GM18873 (cell line): Measurements from ENCODE around the gene GRID2IP.

Source experiments
- ATAC-seq: cut with Tn5 transposase; IDR thresholded peaks from one replicate; pipeline ENCODE4 v1.9.1; 2021; ENCODE audit warnings: mild to moderate bottlenecking, moderate library complexity, moderate number of reproducible peaks; ENCODE audit not compliant: unreplicated experiment, low FRiP score

Gene GRID2IP

DNA sequence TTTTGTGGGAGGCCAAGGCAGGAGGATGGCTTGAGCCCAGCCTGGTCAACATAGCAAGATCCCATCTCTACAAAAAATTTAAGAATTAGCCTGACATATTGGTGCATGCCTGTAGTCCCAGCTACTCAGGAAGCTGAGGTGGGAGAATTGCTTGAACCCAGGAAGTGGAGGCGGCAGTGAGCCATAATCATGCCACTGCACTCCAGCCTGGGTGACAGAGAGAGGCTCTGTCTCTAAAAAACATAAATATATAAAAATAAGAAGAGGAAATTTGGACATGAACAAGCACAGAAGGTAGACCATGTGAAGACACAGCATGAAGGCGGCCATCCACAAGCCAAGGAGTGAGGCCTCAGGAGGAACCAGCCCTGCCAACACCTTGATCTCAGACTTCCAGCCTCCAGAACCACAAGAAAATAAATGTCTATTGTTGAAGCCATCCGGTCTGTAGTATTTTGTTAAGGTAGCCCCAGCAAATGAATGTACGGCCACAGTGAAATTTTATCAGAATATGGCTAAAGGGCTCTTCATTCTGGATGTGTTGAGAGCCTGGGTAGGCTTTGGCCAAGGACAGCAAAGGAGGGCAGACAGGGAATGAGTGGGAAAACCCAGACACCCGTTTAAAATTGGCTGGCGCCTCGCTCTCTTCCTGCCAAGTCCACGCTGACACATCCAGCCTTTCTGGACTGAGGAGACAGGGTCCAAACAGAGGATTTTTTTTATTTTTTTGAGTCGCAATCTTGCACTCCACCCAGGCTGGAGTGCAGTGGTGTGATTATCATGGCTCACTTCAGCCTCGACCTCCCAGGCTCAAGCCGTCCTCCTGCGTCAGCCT, 12.9 kb upstream of the GRID2IP start:
- ATAC-seq = no peak

DNA sequence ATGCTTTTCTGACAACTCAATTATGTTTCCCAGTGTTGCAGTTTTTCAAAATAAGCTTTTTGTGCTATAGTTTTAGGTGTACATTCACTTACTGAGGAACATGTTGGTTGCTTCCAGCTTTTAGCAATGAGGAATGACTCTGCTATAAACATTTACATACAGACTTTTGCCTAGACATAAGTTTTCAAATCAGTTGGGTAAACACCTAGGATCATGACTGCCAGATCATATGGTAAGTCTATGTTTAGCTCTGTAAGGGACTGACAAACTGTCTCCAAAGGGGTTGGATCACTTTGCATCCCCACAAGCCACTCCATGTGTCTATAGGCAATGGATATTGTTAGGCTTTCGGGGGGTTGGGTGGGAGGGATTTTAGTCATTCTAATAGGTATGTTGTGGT, 10.8 kb upstream of the GRID2IP start:
- no peak for ATAC-seq

DNA sequence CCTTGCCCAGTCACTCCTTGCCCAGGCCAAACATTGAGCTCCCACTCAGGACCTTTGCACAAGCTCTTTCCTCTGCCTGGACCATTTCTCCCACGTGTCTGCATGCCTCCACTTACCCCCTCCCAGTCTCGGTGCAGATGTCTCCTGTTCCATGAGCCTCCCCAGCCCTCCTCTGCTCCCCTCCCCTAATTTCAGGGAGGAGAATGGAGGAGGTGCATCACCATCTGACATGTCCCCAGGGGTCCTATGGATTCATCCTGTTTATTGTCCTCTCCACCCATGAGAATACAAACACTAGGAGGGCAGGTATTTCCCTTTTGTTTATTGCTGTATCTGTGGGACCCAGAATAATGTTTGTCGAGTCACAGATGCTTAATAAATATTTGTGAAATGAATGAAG, 8.6 kb upstream of the GRID2IP start:
- ATAC-seq = no peak

DNA sequence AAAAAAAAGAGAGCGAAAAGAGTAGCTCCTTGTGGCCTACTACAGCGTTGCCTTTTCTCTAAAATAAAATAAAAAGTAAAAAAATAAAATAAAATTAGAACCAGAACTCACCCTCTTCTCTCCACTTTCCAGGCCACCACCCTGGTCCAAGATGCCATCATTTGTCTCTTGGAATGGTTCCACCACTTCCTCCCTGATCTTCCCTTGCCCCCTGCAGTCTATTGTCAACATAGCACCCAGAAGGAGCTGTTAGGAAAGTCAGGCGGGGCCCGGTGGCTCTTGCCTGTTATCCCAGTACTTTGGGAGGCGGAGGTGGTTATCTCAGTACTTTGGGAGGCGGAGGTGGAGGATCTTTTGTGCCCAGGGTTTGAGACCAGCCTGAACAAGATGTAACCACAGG, 7.6 kb upstream of the GRID2IP start:
- no peak for ATAC-seq

DNA sequence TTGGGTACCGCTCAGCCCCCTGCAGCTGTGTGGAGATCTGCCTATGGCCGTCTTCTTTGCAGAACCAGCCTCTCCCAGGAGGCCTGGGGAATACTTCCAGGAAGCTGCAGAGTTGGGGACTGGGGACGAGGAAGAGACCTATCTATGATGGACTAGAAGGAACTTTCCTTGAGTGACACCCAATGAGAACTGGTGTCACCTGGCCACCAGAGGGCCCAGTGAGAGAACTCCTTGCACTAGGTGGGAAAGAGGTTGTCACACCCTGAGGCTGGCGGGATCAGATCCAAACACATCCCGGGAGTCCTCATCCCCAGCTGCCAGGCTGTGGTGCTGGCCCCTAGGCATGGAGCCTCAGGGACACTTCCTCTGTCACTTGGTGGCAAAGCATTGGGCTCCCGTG, 4.9 kb upstream of the GRID2IP start:
- ATAC-seq = no peak

DNA sequence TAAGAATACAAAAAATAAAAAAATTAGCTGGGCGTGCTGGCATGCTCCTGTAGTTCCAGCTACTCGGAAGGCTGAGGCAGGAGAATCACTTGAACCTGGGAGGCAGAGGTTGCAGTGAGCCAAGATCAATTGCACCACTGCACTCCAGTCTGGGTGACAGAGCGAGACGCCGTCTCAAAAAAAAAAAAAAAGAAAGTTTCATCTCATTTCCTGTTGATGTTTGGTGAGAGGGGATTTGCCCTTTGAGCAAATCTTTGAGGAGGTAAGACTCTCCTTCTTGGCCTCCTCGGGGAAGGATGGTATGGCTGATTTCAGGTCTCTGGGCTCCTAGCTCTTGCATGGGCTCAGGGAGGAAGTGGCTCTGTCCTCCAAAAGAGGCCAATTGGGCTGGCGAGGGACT, 3.6 kb upstream of the GRID2IP start:
- no peak for ATAC-seq

DNA sequence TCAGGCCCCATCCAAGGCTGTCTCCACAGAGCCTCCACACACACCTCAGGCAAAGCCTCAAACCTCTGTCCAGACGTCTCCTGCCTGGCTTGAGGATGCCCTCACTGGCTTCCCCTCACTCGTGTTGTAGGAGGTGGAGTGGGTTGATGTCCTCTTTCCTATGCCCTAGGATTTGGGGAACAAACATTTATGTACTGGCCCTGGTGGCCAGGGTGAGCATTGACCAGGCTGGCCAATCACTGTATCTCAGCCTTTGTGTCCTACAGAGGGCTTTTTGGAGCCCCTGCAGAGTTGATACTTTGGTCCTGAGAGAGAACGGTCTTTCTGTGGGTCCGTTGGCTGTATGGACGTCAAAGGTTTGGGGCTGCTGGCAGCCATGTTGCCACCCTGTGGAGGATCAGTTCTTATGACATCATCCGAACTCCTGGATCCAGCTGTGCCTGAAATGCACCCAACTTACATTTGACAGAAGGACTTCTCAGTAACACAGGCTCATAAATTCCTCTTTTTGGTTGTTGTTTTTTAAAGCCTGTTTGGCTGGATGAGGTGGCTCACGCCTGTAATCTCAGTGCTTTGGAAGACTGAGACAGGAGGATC, 2.3 kb upstream of the GRID2IP start:
- ATAC-seq = no peak

DNA sequence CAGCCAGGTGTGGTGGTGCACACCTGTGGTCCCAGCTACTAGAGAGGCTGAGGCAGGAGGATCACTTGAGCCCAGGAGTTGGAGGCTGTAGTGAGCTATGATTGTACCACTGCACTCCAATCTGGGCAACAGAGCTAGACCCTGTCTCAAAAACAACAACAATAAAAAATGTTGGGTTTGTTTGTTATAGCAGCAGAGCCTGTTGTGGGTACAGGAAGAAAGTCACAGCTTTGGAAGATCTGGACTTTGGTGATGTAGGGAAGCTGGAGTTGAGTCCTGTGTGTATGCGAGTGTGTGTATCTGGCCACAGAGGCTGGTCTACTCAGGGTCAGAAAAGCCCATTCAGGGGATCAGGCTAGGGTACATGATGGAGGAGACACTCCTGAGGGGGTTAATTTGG, 3.9 kb downstream of the GRID2IP start:
- ATAC-seq = no peak

DNA sequence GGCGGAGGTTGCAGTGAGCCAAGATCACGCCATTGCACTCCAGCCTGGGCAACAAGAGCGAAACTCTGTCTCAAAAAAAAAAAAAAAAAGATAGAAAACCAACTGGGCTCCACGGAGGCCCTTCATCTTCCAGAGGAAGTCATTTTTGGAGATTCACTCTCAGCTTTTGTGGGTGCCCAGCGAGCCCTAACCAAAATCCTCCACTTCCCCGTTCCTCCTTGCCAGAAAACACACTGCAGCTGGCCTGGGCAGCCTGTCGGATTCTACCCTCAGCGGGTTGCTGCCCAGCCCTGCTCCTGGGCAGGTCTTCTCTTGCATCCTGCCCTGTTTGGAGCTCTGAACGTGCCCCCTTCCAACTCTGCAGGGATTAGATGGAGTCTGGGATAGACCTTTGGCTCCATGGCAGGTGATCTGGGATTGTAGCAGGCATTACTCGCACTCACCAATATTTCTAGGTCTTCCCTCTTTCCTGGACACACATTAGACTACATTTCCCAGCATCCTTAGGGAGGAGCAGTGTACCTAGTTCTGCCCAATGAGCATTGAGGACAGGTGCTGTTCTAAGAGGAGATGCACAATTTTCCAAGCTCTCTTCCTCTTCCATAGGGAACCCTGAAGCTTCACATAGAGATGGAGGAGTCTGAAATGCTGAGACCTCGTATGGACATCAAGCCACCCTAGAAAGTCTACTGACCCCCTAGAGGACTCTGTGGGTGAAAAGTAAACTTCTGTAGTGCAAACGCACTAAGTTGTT, 4.6 kb downstream of the GRID2IP start:
- no peak for ATAC-seq

DNA sequence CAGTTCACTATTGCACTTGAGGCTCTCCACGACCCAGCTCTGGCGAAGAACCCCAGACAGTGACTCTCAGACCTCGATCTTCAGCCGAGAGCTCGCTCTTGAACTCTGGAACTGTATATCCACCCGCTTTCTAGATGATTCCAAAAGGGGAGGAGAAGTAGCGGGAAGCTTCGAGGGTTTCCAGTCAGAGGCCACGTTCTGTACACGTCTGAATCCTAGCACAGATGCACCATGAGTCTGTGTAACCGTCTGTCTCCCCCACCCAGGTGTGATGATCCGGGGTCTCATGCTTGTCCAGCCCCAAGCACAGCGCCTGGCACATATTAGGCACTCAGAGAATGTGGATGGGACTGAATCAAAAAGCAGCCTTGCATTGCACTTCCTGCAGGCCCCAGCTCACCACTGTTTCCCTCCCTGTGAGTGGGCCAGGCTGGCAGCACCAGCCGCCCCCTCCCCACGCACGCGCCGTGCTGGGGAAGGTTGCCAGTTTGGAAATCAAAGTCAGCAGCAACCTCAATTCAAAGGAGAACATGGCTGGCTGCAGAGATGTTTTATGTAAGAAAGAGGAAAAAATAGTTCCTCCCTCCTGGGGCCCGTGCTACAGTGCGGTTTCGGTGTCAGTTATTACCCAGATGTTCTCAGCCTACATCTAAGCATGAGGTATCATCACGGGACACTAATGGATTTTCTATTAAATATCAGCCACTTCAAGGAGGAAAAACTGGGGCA, 5.7 kb downstream of the GRID2IP start:
- ATAC-seq = no peak

DNA sequence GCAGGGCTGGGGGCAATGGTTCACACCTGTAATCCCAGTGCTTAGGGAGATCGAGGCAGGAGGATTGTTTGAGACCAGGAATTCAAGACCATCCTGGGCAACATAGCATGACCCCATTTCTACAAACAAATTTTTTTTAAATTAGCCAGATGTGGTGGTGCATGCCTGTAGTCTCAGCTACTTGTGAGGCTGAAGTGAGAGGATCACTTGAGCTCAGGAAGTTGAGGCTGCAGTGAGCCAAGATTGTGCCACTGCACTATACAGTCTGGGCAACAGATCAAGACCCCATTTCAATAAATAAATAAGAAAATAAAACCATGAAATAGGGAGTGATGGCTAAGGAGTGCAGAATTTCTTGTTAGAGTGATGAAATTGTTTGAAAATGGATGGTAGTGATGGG, 8.9 kb downstream of the GRID2IP start:
- ATAC-seq = no peak

DNA sequence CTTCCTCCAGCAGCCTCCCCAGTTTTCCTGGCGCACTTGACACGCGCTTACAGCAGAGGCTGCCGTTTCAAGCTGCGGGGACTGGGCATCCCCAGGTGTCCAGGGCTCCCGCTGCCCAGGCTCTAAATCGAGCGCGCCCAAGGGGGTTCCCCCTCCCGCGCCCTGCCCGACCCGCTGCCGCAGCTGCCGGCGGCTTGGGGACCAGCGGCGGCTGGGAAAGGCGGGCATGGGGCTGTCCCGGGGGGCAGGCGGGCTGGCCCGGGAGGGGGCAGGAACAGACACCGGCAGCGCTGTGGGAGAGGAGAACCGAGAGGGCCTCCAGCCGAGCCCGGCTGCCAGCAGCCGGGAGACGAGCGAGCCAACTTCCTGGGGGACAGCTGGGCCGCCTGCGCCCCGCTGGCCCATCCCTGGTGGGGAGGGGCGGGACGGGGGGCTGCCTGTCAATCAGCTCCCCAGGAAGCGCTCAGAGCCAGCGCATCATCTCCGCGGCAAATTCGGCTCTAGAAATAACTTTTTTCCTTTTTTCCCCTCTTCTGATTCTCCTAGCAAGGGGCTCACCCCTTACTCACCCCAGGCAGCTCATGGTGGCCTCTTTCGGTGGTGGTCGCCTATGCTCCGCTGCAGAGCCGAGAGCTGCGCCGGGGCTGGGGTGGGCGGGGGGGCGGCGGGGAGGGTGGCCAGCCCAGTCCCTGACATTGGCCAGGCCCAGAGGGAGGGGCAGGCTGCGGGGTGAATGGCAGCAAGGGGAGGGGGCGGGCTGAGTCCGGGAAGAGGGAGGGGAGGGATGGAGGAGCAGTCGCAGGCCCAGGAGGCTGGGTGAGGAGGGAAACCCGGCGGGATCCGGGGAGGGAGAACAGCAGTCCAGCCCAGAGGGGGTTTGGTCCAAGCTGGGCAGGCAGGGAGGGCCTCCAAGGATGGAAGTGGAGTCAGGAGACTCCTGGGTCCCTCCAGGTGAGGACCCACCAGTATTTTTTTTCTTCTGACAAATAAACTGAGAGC, 14.7 kb downstream of the GRID2IP start:
- no peak for ATAC-seq

GRCh38 chr7:6533893-6534495, 17.3 kb downstream of the GRID2IP start:
- no peak for ATAC-seq

DNA sequence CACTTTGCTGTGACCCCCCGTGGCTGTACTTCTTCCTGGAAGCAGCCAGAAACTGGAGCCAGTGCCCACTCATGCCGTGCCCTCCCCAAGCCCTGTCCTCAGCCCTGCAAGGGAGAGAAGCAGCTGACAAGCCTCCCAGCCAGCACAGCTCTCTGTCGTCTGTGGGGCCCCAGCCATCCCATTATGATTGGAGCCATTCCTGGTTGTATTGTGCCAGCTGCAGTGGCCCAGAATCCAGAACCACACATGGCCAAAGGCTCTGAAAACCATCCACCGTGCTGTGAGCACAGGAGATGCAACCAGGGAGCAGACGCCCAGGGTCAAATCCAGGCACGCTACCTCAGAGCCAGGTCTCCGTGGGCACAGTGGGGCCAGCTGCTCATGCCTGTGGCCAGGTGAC, 18.7 kb downstream of the GRID2IP start:
- no peak for ATAC-seq

DNA sequence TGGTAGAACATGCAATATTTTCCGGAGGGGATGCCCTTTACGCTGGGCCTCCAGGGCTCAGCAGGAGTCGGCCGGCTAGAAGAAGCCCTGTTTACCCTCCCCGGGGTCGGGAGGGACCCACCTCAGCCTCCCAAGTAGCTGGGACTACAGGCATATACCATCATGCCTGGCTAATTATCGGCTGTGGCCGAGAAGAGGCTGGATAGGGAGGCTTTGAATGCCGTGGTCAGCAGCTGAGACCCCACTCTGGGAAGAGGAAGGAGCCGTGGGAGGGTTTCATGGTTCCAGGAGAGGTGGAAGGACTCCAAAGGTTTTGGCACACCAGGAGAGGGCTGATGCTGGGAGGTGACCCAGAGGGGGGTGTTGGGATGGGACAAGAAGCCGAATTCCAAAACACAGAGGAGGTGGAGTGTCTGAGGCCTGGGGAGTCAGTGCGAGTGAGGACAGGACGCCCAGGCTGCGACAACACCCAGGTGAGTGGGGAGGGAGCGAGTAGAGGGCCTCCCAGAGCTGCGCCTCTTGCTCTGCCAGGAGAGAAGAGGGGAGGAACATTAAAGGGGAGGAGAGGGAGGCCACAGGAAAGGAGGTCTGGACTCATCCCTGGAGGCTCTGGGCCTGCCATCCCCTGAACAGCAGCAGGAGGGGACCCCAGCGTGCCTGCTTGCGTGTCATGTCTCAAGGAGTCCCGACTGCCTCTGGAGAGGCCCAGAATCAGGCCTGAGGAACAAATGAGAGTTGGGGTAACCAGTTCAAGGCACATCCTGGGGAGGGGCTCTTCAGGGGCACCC, 19.6 kb downstream of the GRID2IP start:
- no peak for ATAC-seq

- no peak for ATAC-seq
Observed at GRCh38 chr7:6530626-6531491, 20.4 kb downstream of the GRID2IP start.

GRCh38 chr7:6529643-6530042, 21.6 kb downstream of the GRID2IP start:
- ATAC-seq = no peak
